CD14-positive monocyte (primary cell): ENCODE results near the gene MAPK1. TPM values are rescaled to one million over a fixed set of nuclear protein-coding genes. Genes with fewer than 3 reads are reported as not detected.

Source experiments
- DNase-seq, 3 donors: peaks; one replicate each; pipeline ENCODE4 v3.0.0-alpha.2; 2011 to 2022
- H2AFZ ChIP-seq: 2 replicates; pipeline ENCODE4 v1.6.0; 2012; ENCODE audit warnings: mild to moderate bottlenecking, low read depth, low read length, inconsistent platforms; ENCODE audit not compliant: insufficient read depth, poor library complexity, severe bottlenecking
- H3K27ac ChIP-seq, 2 donors: 1 replicate in 1 of 2; 2 replicates in 1 of 2; pipeline ENCODE4 v1.5.1; 2012 to 2013; ENCODE audit warnings: low read length in 2 of 2, control low read depth in 1 of 2, inconsistent platforms in 1 of 2, low read depth in 1 of 2, mild to moderate bottlenecking in 1 of 2
- H3K27me3 ChIP-seq, 2 donors: one replicate each; pipeline versions ENCODE4 v1.6.0 to v1.6.1; 2011 to 2013; ENCODE audit warnings: low read length in 2 of 2; ENCODE audit not compliant: control insufficient read depth in 2 of 2, insufficient read depth in 2 of 2
- H3K36me3 ChIP-seq, 2 donors: replicated peaks in 1 of 2; 1 replicate in 1 of 2; 2 replicates in 1 of 2; pipeline versions ENCODE4 v1.5.1 to v1.6.1; 2012 to 2013; ENCODE audit warnings: low read length in 2 of 2, control low read depth in 1 of 2, inconsistent platforms in 1 of 2, mild to moderate bottlenecking in 1 of 2; ENCODE audit not compliant: insufficient read depth in 2 of 2, control insufficient read depth in 1 of 2
- H3K4me1 ChIP-seq, 2 donors: 1 replicate in 1 of 2; 2 replicates in 1 of 2; pipeline versions ENCODE4 v1.5.1 to v1.6.1; 2012 to 2013; ENCODE audit warnings: low read length in 2 of 2, control low read depth in 1 of 2, inconsistent platforms in 1 of 2, mild to moderate bottlenecking in 1 of 2, moderate library complexity in 1 of 2; ENCODE audit not compliant: insufficient read depth in 2 of 2, control insufficient read depth in 1 of 2
- H3K4me2 ChIP-seq: replicated peaks from 2 replicates; pipeline ENCODE3; 2012; ENCODE audit warnings: low read length, moderate library complexity, mild to moderate bottlenecking; ENCODE audit not compliant: poor library complexity, severe bottlenecking; ENCODE audit errors: extremely low read depth
- H3K4me3 ChIP-seq, 3 experiments: fragments of 200-600 bp in 1 of 3; sonication (generic) in 1 of 3; replicated peaks in 1 of 3; 1 replicate in 2 of 3; 2 replicates in 1 of 3; pipeline ENCODE4 v1.5.1; 2011 to 2013; ENCODE audit warnings: low read length in 3 of 3, mild to moderate bottlenecking in 3 of 3, control low read depth in 2 of 3, low read depth in 2 of 3, inconsistent platforms in 1 of 3, moderate library complexity in 1 of 3
- H3K79me2 ChIP-seq: 2 replicates; pipeline ENCODE4 v1.6.0; 2012; ENCODE audit warnings: mild to moderate bottlenecking, control low read depth, inconsistent platforms, low read length, moderate library complexity; ENCODE audit not compliant: insufficient read depth
- H3K9ac ChIP-seq: 2 replicates; pipeline ENCODE4 v1.6.0; 2017; ENCODE audit warnings: low read length, mild to moderate bottlenecking; ENCODE audit not compliant: insufficient read depth, poor library complexity, severe bottlenecking
- H3K9me3 ChIP-seq, 2 donors: replicated peaks in 1 of 2; 1 replicate in 1 of 2; 2 replicates in 1 of 2; pipeline versions ENCODE4 v1.5.1 to v1.6.1; 2012 to 2013; ENCODE audit warnings: low read length in 2 of 2, control low read depth in 1 of 2; ENCODE audit not compliant: control insufficient read depth in 1 of 2, insufficient read depth in 1 of 2
- H4K20me1 ChIP-seq: 2 replicates; pipeline ENCODE4 v1.6.0; 2012; ENCODE audit warnings: mild to moderate bottlenecking, low read length, control low read depth, moderate library complexity; ENCODE audit not compliant: insufficient read depth
- H3K27ac Mint-ChIP-seq, 7 donors: one replicate each; pipeline ENCODE4 v1.8.0; 2020; ENCODE audit warnings: mild to moderate bottlenecking in 7 of 7, mixed read lengths in 7 of 7, moderate library complexity in 6 of 7, inconsistent platforms in 2 of 7
- H3K27me3 Mint-ChIP-seq, 3 donors: one replicate each; pipeline ENCODE4 v1.8.0; 2021 to 2022; ENCODE audit warnings: low read depth in 3 of 3, mild to moderate bottlenecking in 3 of 3, mixed read lengths in 3 of 3, moderate library complexity in 3 of 3, inconsistent platforms in 1 of 3
- H3K36me3 Mint-ChIP-seq, 2 donors: one replicate each; pipeline ENCODE4 v1.8.0; 2020; ENCODE audit warnings: mixed read lengths in 2 of 2, inconsistent platforms in 1 of 2, mild to moderate bottlenecking in 1 of 2
- H3K4me1 Mint-ChIP-seq: one replicate; pipeline ENCODE4 v1.8.0; 2020; ENCODE audit warnings: mild to moderate bottlenecking, mixed read lengths
- H3K4me3 Mint-ChIP-seq, 2 donors: one replicate each; pipeline ENCODE4 v1.8.0; 2020; ENCODE audit warnings: mild to moderate bottlenecking in 2 of 2, mixed read lengths in 2 of 2, moderate library complexity in 1 of 2
- H3K9me3 Mint-ChIP-seq, 7 donors: one replicate each; pipeline ENCODE4 v1.8.0; 2020 to 2022; ENCODE audit warnings: mixed read lengths in 7 of 7, mild to moderate bottlenecking in 6 of 7, moderate library complexity in 6 of 7, inconsistent platforms in 2 of 7
- CTCF ChIP-seq: fragments of 200-600 bp; IDR thresholded peaks from one replicate; pipeline ENCODE4 v1.8.0; 2022; ENCODE audit warnings: antibody characterized with exemption, mild to moderate bottlenecking
- WGBS: methylation state at CpG from one replicate; pipeline ENCODE4 v1.1.5; 2013; ENCODE audit warnings: missing lambda C conversion rate; ENCODE audit not compliant: insufficient coverage; 5-methylcytosine and 5-hydroxymethylcytosine counted together
- intact Hi-C, 2 donors: fragments of 100-400 bp; cut with micrococcal nuclease; formaldehyde crosslinking; loops; one replicate each; pipeline versions ENCODE4 v1.15.0 to v1.15.1; 2023
- polyA plus RNA-seq, 3 donors: library from polyadenylated mRNA; depleted of rRNA in 1 of 3; unstranded in 2 of 3; stranded (reverse) in 1 of 3; fragments of 300-500 nt in 2 of 3; fragments of >200 nt in 1 of 3; fragmentation: Illumina TruSeq in 2 of 3; gene quantifications; 1 replicate in 2 of 3; 2 replicates in 1 of 3; pipeline ENCODE4 v1.2.3, GENCODE V29; 2012 to 2021

MAPK1 gene
- polyA plus RNA-seq, 3 donors, result 47.0 to 148 (median 118) TPM

- Histone ChIP-seq H3K4me3 (peak overlapping the region; percentile 0 to 90 (median 23)), H3K27ac (peak overlapping the region in 1 of 2 donors; percentile 83), H3K4me1 (peaks cover 62 to 74% of the 10 kb centered on the region in 2 donors), H2AFZ (no peak overlapping the region), H3K79me2 (peaks cover 70% of the 10 kb centered on the region), H3K36me3 (no peaks in the 10 kb centered on the region), H3K27me3 (no peaks in the 10 kb centered on the region), H4K20me1 (peaks cover 70% of the 10 kb centered on the region), H3K9me3 (no peaks in the 10 kb centered on the region), H3K4me2 (peak overlapping the region; percentile 78), H3K9ac (no peak overlapping the region)
- H3K27me3 Mint-ChIP-seq, result no peaks in the 10 kb centered on the region
- WGBS, result no CpG with 5 or more reads among the region's 3 CpGs
- H3K36me3 Mint-ChIP-seq, result peaks cover under 1 to 2% of the 10 kb centered on the region in 2 donors
- H3K4me1 Mint-ChIP-seq, result peaks cover 70% of the 10 kb centered on the region
- TF ChIP-seq CTCF, result no peak
- intact Hi-C loops, result loop anchor here in 1 of 2 donors (5.0 kb wide), 2 partner anchors 87 to 128 kb away; partner anchors contain the start of genes PPM1F and YPEL1
- H3K9me3 Mint-ChIP-seq, result peaks cover 0 to 2% (median 0%) of the 10 kb centered on the region in 7 donors
- peak overlapping the region in 3 of 7 donors; percentile 12 to 76 (median 52) for H3K27ac Mint-ChIP-seq
- H3K4me3 Mint-ChIP-seq, result peak overlapping the region; percentile 48 to 63
- DNase-seq, result peak in 2 of 3 donors; percentile 12 to 36
Observed at GRCh38 chr22:21865041-21865440, 2.4 kb downstream of the MAPK1 start.

- H3K27ac Mint-ChIP-seq, result peak overlapping the region; percentile 58 to 96 (median 90)
- peaks cover 79 to 89% of the 10 kb centered on the region in 2 donors for H3K4me1 ChIP-seq
- 63% methylated on average over 6 of the region's 9 CpGs for WGBS
- no peaks in the 10 kb centered on the region for H3K9me3 ChIP-seq
- H3K4me3 Mint-ChIP-seq, result peak overlapping the region; percentile 0 to 76
- H3K27me3 Mint-ChIP-seq, result no peaks in the 10 kb centered on the region
- peak overlapping the region; percentile 65 for H3K4me2 ChIP-seq
- peak overlapping the region; percentile 62 to 88 for H3K27ac ChIP-seq
- H3K79me2 ChIP-seq, result peaks cover 95% of the 10 kb centered on the region
- H3K4me1 Mint-ChIP-seq, result peaks cover 83% of the 10 kb centered on the region
- H3K4me3 ChIP-seq, result peak overlapping the region in 1 of 3 experiments; percentile 55
- peaks cover 94% of the 10 kb centered on the region for H4K20me1 ChIP-seq
- TF ChIP-seq CTCF, result no peak
- H3K27me3 ChIP-seq, result no peaks in the 10 kb centered on the region
- no peak overlapping the region for H2AFZ ChIP-seq
- no peaks in the 10 kb centered on the region for H3K36me3 ChIP-seq
- peaks cover 0 to 2% (median 0%) of the 10 kb centered on the region in 7 donors for H3K9me3 Mint-ChIP-seq
- intact Hi-C loops, result no loop called here
- DNase-seq, result peak in 2 of 3 donors; percentile 31 to 56
- H3K36me3 Mint-ChIP-seq, result peaks cover 5 to 15% of the 10 kb centered on the region in 2 donors
- no peak overlapping the region for H3K9ac ChIP-seq
Observed at GRCh38 chr22:21862386-21863245, 4.8 kb downstream of the MAPK1 start.
